ENCODE results near the gene SPAG17. TPM values are rescaled to one million over a fixed set of nuclear protein-coding genes. Genes with fewer than 3 reads are reported as not detected.

Gene SPAG17
- polyA plus RNA-seq, 3 donors: 5.9 to 10.4 (median 7.8) TPM

DNA sequence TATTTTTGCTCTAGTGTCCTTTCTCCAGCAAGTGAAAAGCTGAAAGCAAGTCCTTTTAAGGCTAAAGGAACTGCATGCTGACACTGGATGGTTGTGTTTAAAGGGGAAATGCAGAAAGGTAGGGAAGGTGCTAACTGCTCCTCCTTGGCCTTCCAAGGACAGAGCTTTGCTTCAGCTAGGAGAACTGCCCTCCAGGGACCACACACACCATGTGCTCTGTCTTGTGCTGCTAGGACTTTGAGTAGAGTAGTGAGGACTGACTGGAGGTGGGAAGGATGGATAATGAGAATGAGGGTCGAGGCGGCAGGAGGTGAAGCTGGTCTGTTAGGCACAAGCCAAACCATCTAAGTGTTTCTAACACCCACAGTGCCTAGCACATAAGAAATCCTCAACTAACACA, 177.6 kb downstream of the SPAG17 start:
- no peak for DNase-seq (ENCODE audit: low read depth in 3 of 3, low spot score in 2 of 3)

DNA sequence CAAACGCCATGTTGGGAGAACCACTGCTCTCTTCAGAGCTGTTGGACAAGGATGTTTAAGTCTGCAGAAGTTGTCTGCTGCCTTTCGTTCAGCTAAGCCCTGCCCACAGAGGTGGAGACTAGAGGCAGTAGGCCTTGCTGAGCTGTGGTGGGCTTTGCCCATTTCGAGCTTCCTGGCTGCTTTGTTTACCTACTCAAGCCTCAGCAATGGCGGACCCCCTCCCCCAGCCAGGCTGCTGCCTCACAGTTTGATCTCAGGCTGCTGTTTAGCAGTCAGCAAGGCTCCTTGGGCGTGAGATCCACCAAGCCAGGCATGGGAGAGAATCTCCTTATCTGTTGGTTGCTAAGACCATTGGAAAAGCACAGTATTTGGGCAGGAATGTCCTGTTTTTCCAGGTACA, 180.7 kb downstream of the SPAG17 start:
- no peak for DNase-seq (ENCODE audit: low read depth in 3 of 3, low spot score in 2 of 3)

DNA sequence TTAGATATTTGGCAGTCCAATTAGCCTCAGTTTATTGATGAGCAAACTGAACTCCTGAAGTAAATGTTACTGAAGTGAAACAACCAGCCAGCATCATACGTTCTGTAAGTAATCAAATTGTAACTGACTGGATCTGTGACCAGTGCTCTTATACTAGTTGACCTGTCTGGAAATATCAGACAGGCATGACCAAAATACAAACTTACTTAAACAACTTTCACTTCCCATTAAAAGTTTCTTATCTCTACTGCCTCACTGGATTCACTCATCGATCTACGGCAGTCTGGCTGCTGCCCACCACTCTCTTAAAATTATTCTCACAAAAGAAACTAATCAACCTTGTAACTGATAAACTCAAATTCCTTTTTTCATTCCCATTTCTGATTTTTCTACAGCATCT, 199.1 kb downstream of the SPAG17 start:
- DNase-seq (ENCODE audit: low read depth in 3 of 3, low spot score in 2 of 3): no peak

DNA sequence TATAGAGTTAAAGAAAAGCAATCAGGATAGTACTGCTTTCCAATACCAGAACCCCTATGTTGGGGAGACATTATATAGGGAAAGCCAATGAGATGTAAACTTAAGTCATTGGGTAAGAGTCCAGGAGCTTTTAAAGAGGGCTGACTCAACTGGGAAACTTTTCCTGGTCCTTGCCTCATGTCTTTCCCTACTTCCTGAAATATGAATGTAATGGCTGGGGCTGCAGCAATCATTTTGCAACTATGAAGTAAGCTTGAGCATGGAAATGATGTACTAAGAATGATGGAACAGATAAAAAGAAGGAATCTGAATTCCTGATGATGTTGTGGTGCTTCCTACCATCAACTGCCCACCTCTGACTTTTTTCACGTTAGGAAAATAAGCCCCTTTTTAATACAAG, 199.8 kb downstream of the SPAG17 start:
- DNase-seq (ENCODE audit: low read depth in 3 of 3, low spot score in 2 of 3): no peak

DNA sequence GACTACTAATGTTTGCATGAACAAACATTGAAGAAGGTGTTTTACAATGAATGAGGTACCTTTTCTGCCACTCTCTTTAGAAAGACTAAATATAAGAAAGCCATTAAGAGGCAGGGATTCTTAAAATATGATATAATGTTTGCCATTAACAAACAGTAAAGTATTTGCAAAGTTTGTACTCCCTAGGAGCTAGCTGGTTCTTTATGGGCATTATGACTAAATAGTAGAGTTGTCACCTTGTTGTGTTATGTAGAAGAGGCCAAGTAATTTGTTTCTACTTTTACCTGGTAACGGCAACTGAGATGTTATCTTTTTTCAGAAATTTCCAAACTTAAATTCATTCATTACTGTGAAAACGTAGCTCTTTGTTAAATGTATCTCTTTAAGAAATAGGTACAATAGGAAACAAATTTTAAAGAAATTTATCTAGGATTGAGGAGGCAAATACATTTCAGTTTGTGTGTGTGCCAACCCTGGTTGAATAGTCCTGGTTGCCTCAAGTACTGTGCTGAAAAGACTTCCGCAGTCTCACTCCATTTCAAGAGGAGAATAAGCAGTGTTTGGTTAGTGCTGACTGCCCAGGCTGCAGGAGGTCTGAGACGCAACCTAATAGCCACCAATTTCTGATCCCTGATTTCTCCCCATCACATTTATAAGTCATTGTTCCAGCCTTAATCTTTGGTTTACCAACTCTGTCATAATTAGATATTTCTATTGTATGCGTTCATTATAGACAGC, 203.4 kb downstream of the SPAG17 start:
- DNase-seq (ENCODE audit: low read depth in 3 of 3, low spot score in 2 of 3): no peak

DNA sequence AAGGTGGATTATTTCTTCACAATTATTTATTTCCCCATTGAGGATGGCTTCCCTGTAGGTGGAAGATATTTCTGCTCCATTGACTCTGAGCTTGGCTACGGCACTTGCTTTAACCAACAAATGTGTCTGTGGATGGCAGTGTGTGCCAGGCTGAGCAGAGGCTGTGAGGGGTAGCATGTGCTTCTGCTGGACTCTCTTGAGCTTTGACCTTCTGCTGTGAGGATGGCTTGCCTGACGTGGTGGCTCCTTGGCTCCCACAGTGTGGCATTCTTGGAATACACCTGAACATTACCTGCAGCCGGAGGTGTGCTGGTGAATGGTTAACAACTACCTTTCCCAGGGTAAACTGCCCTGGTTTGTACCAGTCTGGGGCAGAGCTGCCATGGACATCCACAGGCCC, 208.6 kb downstream of the SPAG17 start:
- no peak for DNase-seq (ENCODE audit: low read depth in 3 of 3, low spot score in 2 of 3)

DNA sequence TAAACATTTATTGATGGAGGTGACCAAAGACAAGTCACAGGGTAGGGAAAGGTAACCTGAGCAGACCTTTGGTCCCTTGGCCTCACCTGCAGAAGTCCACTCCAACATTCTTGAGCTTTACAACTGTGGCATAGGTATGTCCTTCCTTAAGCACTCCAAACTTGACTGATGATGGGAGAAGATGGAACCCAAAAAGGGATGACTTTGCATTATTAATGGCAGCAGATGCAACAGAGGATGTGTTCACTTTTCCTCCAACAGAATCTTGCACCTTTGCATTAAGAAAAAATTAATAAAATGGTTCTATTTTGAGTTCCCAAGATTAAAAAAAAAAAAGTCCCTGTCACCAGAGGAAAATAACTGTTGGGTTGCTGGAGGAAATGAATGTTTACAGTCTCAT, 213.3 kb downstream of the SPAG17 start:
- DNase-seq (ENCODE audit: low read depth in 3 of 3, low spot score in 2 of 3): no peak

DNA sequence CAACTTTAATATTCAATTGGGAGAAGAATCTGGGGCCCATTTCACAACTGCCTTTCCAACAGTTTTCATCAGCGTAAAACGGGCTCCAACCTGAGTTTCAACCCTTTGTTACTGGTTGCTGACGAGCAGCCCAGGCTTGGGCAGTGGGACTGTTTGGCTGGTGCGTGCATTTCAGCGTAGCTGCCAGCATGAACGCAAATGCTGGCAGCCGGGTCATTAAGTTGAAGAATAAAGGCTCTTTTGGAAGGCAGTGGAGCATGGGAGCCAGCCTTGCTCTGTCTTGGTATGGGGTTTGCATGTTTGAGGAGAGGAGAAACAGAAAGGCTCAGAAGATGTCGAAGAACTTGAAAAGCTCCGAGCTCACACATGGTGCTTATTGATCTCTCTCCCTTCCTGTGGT, 214.8 kb downstream of the SPAG17 start:
- DNase-seq (ENCODE audit: low read depth in 3 of 3, low spot score in 2 of 3): peak in 1 of 3 donors; percentile 43

DNA sequence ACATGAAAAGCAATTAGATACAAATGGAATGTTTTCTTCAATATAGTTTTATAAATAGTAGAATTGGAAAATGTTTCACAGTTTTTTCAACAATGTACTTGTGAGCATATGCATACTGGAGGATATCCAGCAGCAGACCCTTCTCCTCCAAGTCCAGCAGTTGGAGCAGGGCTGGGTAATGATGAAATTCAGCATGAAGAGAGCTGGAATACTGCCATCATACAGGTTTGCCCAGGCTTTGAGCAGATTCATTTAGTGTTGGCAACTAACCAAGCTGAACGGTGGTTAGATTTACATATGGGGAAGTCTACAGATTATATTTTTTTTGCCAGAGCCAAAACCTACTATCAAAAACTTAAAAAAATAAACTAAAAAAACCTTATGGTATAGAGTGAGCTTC, 217.1 kb downstream of the SPAG17 start:
- DNase-seq (ENCODE audit: low read depth in 3 of 3, low spot score in 2 of 3): no peak

DNA sequence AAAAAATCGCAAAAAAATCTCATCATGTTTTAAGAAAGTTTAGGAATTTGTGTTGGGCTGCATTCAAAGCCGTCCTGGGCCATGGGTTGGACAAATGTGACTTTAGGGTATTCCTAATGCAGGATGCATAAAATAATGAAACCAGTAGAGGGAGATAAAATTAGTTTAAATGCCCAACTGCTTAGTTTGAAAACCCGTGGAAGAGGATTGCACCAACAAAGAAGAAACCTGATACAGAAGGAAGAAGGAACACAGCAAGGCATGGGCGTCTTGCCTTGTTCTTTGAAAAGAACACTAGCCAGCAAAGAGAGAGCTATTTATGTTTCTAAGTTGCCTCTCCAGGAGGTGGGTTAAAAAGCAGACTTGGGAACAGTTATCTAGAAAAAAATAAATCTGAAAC, 217.6 kb downstream of the SPAG17 start:
- no peak for DNase-seq (ENCODE audit: low read depth in 3 of 3, low spot score in 2 of 3)

DNA sequence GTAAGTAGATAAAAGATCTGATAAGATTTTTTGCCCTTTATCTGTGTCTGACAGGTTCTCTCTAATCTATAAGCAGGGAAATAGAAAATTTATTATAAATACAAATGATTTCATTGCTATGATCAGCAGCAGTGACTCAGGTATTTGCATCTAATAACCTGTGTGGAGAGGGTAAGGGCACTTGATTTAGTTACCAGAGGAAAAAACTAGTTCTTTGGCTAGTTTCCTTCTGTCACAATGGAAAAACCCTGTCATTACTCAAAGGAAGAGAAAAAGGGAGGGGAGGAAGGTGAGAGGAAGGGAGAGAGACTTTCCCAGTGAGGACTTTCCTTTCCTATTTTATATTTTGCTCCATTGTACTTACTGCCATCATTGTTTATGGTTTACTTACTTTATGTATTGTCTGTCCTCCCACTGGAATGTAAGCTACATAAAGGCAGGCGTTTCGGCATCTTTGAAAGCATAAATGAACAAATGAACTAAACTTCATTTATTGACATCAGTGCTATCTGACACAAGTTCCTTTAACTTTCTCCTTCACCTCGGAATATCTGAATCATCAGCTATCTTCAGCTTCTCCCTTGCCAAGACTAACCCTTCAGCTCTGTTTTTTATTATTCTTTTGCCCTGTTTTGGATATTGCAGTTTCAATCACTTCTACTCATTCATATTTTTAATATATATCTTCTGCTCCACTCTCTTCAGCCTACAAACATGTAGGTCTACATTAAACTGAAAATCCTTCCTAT, 220.6 kb downstream of the SPAG17 start:
- DNase-seq (ENCODE audit: low read depth in 3 of 3, low spot score in 2 of 3): no peak

DNA sequence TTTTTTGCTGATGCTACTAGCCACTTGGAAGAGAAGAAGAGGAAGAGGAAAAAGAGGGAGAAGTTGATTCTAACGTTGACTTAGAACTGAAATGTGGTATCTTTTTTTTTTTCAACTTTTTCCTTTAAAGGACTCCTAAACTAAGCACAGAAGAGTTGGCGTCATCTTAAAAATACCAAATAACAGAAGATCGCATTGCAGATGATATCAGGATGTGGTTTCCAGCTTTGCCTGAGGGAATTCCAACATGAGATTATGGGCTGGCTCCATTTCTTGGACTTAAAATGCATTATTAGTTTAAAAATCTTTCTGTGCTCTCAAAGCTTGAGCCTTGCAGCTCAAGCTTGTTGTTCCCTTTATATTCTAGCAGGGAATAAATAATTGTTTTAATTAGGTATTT, 225.7 kb downstream of the SPAG17 start:
- no peak for DNase-seq (ENCODE audit: low read depth in 3 of 3, low spot score in 2 of 3)

DNA sequence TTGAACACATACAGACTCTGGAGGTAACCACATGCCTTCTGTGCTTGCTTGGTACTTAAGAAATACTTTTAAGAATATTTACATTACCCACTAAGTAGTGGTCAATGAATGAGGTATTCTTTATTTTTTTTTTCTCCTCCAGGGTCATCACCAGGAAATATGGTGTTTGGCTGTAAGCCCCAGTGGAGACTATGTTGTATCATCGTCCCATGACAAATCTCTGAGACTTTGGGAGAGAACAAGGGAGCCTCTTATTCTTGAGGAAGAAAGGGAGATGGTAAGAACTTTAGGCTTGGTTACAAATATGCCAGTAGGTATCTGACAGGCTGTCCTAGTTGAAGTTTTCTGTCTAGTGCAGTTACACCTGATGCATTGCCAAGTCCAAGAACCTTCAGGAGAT, 232.6 kb downstream of the SPAG17 start:
- no peak for DNase-seq (ENCODE audit: low read depth in 3 of 3, low spot score in 2 of 3)

DNA sequence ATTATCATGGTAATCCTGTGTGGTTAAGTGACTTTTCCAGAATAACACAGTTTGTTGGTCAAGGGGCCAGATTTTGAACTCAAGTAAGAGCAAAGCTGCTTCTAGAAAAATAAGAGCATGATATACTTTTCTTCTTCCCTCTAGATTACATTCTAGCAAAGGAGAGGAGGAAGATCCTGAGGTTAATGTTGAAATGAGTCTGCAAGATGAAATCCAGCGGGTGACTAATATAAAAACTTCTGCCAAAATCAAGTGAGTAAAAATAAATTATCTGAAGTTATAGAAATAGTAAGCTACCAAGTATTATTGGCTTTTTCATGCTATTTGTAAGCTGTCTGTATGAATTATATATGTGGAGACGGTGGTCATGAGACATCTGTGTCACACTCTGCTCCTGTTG, 242.7 kb downstream of the SPAG17 start:
- no peak for DNase-seq (ENCODE audit: low read depth in 3 of 3, low spot score in 2 of 3)

DNA sequence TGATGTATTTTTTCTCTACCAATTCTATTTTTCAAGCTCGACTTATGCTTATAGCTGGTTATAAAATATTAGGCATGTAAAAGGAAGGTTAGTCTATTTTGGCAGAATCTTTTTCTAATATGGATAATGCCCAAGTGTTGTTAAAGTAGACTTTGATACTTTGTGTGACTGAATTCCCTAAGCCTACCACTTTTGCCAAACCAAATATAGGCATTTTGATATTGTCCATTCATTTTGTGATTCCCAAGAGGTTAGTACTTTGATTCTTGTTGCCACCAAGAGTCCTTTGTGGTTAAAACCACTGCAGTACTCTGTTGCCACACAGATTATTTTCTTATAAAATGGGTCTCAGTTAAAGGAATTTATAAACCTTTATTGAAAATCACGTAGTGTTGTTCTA, 251.3 kb downstream of the SPAG17 start:
- DNase-seq (ENCODE audit: low read depth in 3 of 3, low spot score in 2 of 3): no peak

DNA sequence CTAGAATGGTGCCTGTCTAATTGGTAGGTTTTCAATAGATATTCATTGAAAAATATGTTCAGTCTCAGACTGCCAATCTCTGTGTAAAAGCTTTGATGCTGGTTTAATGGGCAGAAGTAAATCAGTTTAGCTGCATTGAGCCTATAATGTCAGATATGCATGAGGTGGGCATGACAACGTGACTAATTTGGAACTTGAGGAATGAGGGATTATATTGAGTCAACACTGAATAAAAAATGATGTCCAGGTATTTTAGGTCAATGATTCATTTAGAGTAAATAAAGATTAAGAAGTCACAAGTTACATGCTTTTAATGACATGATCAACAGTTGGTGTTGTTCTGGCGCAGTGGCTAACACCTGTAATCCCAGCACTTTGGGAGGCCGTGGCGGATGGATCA, 252.5 kb downstream of the SPAG17 start:
- no peak for DNase-seq (ENCODE audit: low read depth in 3 of 3, low spot score in 2 of 3)

DNA sequence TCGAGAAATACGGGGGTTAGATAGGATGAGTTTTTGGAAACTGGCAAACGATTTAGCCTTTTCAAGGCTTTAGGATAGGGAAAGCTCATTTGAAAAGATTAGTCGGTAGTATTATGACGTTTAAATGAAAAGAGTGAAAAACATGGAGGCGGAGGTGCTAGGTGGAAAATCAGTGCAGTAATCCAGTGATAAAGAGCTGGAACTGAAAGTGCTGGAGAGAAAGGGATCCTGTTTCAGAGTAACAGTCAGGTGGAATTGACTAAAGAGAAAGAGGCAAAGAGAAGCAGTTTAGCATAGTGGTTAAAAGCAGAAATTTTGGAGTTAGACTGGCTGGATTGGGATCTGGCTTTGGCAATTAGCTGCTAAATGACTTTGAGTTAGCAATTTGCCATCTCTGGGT, 254.5 kb downstream of the SPAG17 start:
- DNase-seq (ENCODE audit: low read depth in 3 of 3, low spot score in 2 of 3): no peak

DNA sequence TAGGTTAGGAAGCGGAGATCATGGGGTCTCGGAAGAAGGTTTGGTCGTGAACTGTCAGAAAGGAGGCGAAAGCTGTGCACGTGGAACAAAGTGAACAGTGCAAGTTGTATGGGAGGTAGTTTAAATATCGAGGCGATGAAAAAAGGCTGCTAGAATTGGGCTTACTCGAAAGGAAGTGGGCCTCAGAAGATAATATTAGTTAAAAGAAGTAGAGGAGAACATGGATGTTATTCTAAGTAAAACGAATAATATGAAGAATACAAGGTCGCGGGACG, 254.9 kb downstream of the SPAG17 start:
- DNase-seq (ENCODE audit: low read depth in 3 of 3, low spot score in 2 of 3): peak in 1 of 3 donors; percentile 4

DNA sequence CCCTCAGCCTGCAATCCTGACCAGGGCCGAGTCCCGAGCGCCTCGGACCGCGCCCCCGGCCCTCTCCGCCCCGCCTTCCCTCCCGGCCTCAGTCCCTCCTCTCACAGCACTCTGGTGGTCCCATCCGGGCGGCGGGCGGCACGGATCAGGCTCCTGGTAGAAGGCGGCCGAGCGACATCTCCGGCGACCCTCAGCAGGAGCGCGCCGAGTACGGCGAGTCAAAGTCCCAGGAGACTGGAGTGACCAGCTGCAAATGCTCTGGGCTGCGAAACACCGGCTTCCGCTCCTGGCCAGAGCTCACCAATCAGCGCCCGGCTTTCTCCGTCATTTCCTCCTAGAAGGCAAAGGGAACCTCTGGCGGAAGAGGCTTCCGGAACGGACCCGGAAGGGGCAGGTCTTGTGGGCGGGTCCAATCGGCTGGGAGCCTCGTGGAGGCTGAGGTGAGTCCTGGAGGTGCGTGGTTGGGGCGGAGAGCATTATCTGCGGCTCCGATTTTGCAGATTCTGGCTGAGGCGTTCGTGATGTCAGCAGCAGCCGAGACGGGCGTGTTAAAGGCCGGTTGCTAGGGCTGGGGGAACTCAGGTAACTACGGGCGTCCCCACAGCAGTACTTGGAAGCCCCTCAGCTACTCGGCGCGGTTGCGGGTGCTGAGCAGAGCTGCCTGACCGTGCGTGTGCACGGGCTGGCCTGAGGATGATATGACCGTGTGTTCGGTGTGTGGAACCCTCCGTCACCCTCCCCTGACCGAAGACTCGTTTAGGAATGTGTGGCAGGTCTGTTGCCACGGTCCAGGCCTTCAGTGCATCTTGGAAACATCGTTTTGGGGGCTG, 255.5 kb downstream of the SPAG17 start, which contains the start of the genes GDAP2 and WDR3:
Gene GDAP2, minus strand, starts transcription at position 279 of the 830 bp plus-strand sequence. CDS start 9,264 bp downstream, outside the sequence.
Gene WDR3, plus strand, starts transcription at position 397 of the 830 bp plus-strand sequence. CDS start 3,581 bp downstream, outside the sequence.
- peak; percentile 89 to 96 (median 91) for DNase-seq (ENCODE audit: low read depth in 3 of 3, low spot score in 2 of 3)

DNA sequence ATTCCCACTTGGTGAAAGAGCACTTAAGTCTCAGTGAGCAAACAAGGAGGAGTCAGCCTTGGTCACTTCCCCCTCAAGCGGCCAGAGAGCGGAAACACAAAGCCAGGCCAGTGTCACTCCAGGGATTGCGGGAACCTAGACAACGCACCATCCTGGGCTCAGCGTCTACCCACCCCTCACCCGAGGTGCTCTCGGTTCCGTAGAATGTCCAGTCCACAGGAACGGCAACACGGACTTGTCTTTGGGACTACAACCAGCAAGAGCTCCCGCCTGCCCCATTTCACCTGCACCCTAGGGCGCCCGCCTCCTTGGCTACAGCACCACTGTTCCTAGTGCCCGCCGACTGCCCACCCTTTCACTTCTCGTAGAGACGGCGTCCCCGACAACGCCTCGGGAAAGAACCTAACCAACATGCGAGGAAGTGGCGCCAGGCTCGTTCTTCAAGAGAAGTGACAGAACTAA, 256.1 kb downstream of the SPAG17 start:
- peak; percentile 17 to 46 (median 23) for DNase-seq (ENCODE audit: low read depth in 3 of 3, low spot score in 2 of 3)

DNA sequence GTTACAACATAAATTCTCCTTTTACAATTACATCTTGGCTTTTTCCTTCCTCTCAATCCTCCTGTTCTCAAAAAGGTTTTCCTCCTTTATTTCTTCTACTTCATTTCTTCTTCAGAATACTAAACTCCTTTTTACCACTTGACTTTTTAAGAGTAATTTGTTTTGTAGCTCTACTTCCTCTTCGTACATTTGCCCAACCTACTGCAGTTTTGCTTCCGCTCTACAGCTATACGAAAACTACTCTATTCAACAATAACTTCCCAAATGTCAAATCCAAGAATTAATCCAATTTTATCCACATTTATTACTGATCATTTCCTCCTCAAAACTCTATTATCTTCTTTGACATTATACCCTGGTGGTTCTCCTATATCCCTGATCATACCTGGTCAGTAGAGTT, 259.0 kb downstream of the SPAG17 start:
- no peak for DNase-seq (ENCODE audit: low read depth in 3 of 3, low spot score in 2 of 3)
